Testis (tissue), 3 donors: ENCODE data around the gene ANKRD44. TPM values are rescaled to one million over a fixed set of nuclear protein-coding genes. Genes with fewer than 3 reads are reported as not detected.

Source experiments
- DNase-seq: peaks from one replicate; pipeline ENCODE4 v3.0.0-alpha.2; 2019
- H3K27ac ChIP-seq, 2 donors: fragments of 200-600 bp; sonication (generic); one replicate each; pipeline ENCODE4 v1.5.1; 2019
- H3K27me3 ChIP-seq: fragments of 200-600 bp; sonication (generic); one replicate; pipeline ENCODE4 v1.5.1; 2019
- H3K36me3 ChIP-seq: fragments of 200-600 bp; sonication (generic); one replicate; pipeline ENCODE4 v1.5.1; 2017; ENCODE audit warnings: low read depth; ENCODE audit errors: missing control alignments
- H3K4me1 ChIP-seq: fragments of 200-600 bp; sonication (generic); one replicate; pipeline ENCODE4 v1.5.1; 2019
- H3K4me3 ChIP-seq, 2 donors: fragments of 200-600 bp; sonication (generic); one replicate each; pipeline ENCODE4 v1.5.1; 2017 to 2019
- H3K9me3 ChIP-seq: fragments of 200-600 bp; sonication (generic); one replicate; pipeline ENCODE4 v1.5.1; 2017
- CTCF ChIP-seq, 3 experiments: fragments of 450-650 bp in 2 of 3; fragments of 200-600 bp in 1 of 3; sonication (generic) in 1 of 3; IDR thresholded peaks; one replicate each; pipeline ENCODE4 v1.5.1; 2016 to 2019; ENCODE audit warnings: antibody characterized with exemption in 3 of 3, mild to moderate bottlenecking in 2 of 3, moderate library complexity in 1 of 3
- POLR2A ChIP-seq: fragments of 450-650 bp; IDR thresholded peaks from one replicate; pipeline ENCODE4 v1.6.1; 2017; ENCODE audit warnings: antibody characterized with exemption, mild to moderate bottlenecking, moderate library complexity
- WGBS, 2 donors: methylation state at CpG; one replicate each; pipeline ENCODE4 v1.1.5; 2018; 5-methylcytosine and 5-hydroxymethylcytosine counted together
- intact Hi-C: fragments of 100-400 bp; cut with DNase I; formaldehyde crosslinking; loops from one replicate; pipeline ENCODE4 v1.15.1; 2023; ENCODE audit warnings: low total_unique reads
- polyA plus RNA-seq: library from polyadenylated mRNA; stranded (reverse); fragments of 350-450 nt; fragmentation: Illumina TruSeq; extraction: RNeasy Lipid Tissue Mini Kit (QIAGEN cat#74804); gene quantifications from one replicate; pipeline ENCODE4 v1.2.3, GENCODE V29; 2014; ENCODE audit warnings: low read depth, low replicate concordance; ENCODE audit not compliant: insufficient read depth
- total RNA-seq, 2 donors: library from RNA; depleted of rRNA; stranded (reverse); fragments of >200 nt; gene quantifications; one replicate each; pipeline ENCODE4 v1.2.3, GENCODE V29; 2016

The ANKRD44 gene
- total and polyA plus RNA-seq, 3 donors from 2014 or later = 11.2 to 14.5 (median 11.5) TPM

DNA sequence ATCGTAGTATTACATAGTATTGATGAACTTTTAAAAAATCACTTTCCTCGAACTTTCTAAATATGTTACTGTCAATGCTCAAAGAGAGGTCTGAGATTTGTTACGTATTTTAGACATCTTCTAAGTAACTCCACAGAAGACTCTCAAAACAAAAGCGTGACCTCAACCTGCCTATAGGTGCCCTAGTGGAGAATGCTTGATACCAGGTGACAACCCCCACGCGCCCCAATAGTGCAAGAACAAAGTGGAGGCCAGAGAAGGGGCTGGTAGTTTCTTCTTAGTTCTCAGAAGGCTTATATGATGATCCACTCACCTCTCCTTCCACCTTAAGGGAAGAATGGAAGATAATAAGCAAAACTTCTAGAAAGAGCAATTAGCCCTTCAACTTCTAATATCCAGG, 102.6 kb downstream of the ANKRD44 start:
- WGBS, 2 donors = 82 to 84% methylated on average over 6 of the region's 6 CpGs
- Histone ChIP-seq H3K4me3 (no peak overlapping the region), H3K4me1 (peaks cover 3% of the 10 kb centered on the region), H3K9me3 (no peaks in the 10 kb centered on the region), H3K36me3 (no peaks in the 10 kb centered on the region), H3K27me3 (no peaks in the 10 kb centered on the region), H3K27ac (no peak overlapping the region)
- intact Hi-C loops = no loop called here
- TF ChIP-seq POLR2A (no peak), CTCF (IDR thresholded peaks at IDR 0.05) (no peak)
- no peak for DNase-seq

GRCh38 chr2:197207598-197207997, 103.0 kb downstream of the ANKRD44 start:
- no peak for TF ChIP-seq CTCF (IDR thresholded peaks at IDR 0.05)
- no peak for TF ChIP-seq POLR2A
- H3K27ac ChIP-seq = no peak overlapping the region
- no peaks in the 10 kb centered on the region for H3K9me3 ChIP-seq
- WGBS, 2 donors = 87 to 89% methylated on average over 3 of the region's 3 CpGs
- H3K36me3 ChIP-seq = no peaks in the 10 kb centered on the region
- H3K27me3 ChIP-seq = no peaks in the 10 kb centered on the region
- no peak for DNase-seq
- no peak overlapping the region for H3K4me3 ChIP-seq
- intact Hi-C loops = no loop called here
- peaks cover 3% of the 10 kb centered on the region for H3K4me1 ChIP-seq

- WGBS, 2 donors = 48 to 70% methylated on average over 2 of the region's 2 CpGs
- intact Hi-C loops = no loop called here
- TF ChIP-seq CTCF (IDR thresholded peaks at IDR 0.05) (no peak), POLR2A (no peak)
- no peaks in the 10 kb centered on the region for H3K36me3 ChIP-seq
- no peaks in the 10 kb centered on the region for H3K27me3 ChIP-seq
- no peak overlapping the region for H3K4me3 ChIP-seq
- no peak overlapping the region for H3K27ac ChIP-seq
- peaks cover 3% of the 10 kb centered on the region for H3K4me1 ChIP-seq
- no peak for DNase-seq
- H3K9me3 ChIP-seq = no peaks in the 10 kb centered on the region
These were observed 103.5 kb downstream of the ANKRD44 start for GRCh38 chr2:197207106-197207505.

DNA sequence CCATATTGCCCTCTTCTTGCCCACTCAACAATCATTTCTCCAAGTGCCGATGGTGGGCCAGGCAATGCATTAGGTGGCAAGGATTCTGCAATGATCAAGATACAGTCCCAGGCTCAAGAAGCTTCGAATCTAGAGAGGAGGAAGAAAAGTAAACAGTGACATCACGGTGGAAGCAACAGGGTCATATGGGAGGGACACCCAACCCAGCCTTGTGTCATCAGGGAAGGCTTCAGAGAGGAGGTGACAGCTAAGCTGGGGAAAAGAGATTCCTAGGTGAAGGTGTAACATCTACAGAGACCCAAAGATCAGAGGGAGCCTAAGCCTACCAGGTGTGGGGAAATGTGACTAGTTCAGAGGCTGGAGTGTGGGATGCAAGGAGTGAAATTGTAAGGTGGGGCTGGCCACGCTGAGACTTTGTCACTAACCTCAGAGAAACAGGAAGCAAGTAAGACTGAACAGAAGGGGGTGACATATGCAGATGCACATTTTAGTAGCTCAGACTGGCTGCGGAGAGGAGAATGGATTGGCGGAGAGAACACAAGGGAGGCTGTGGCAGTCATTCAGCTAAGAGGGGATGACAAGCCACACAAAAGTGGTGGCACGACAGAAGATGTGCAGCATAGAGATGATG, 104.9 kb downstream of the ANKRD44 start:
- Histone ChIP-seq H3K4me1 (peaks cover 3% of the 10 kb centered on the region), H3K9me3 (no peaks in the 10 kb centered on the region), H3K36me3 (no peaks in the 10 kb centered on the region), H3K4me3 (no peak overlapping the region), H3K27me3 (no peaks in the 10 kb centered on the region), H3K27ac (no peak overlapping the region)
- WGBS, 2 donors = 84 to 87% methylated on average over 6 to 7 of the region's 7 CpGs
- intact Hi-C loops = no loop called here
- no peak for TF ChIP-seq CTCF (IDR thresholded peaks at IDR 0.05)
- TF ChIP-seq POLR2A = no peak
- DNase-seq = no peak
